ENCODE data around the gene MBD6. TPM values are rescaled to one million over a fixed set of nuclear protein-coding genes. Genes with fewer than 3 reads are reported as not detected.
"Not testable (repeated sequence)": the region's sequence is repeated elsewhere in the genome, so short reads cannot be mapped to it uniquely, and the experiment has no call there.

Gene MBD6
- polyA plus RNA-seq, 3 donors: 2.4 to 47.7 (median 2.6) TPM

DNA sequence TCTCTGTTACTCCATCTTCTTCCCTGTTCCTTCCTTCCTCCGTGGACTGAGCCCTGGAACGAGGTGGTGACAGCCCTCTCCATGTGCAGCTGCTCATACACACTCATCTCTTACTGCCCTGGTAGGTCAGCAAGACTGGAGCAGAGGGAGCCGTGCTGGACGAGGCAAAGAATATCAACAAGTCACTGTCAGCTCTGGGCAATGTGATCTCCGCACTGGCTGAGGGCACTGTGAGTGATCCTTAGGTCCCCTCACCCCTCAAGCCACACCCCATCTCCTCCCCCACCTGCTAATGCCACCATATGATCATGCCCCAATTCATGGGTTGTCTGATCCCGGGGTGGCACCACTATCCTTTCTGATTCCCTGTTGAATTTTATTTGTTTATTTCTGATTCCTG, 46.2 kb downstream of the MBD6 start:
- Histone ChIP-seq H3K27me3 (ENCODE audit: control insufficient read depth in 2 of 2, insufficient read depth in 2 of 2, low read length in 2 of 2) (no peaks in the 10 kb centered on the region), H3K9me3 (replicated peaks in 1 of 2; ENCODE audit: control insufficient read depth in 1 of 2, insufficient read depth in 1 of 2, low read length in 2 of 2) (no peaks in the 10 kb centered on the region), H3K27ac (ENCODE audit: low read depth in 1 of 2, low read length in 2 of 2) (no peak overlapping the region), H3K4me3 (replicated peaks in 1 of 3; ENCODE audit: low read depth in 2 of 3, low read length in 3 of 3) (no peak overlapping the region), H2AFZ (ENCODE audit: insufficient read depth, low read depth, low read length, poor library complexity, severe bottlenecking) (no peak overlapping the region), H3K9ac (ENCODE audit: insufficient read depth, low read length, poor library complexity, severe bottlenecking) (no peak overlapping the region), H3K36me3 (replicated peaks in 1 of 2; ENCODE audit: control insufficient read depth in 1 of 2, insufficient read depth in 2 of 2, low read length in 2 of 2) (no peaks in the 10 kb centered on the region), H3K79me2 (ENCODE audit: insufficient read depth, low read length) (no peaks in the 10 kb centered on the region), H3K4me1 (ENCODE audit: control insufficient read depth in 1 of 2, insufficient read depth in 2 of 2, low read length in 2 of 2) (no peaks in the 10 kb centered on the region), H4K20me1 (ENCODE audit: insufficient read depth, low read length) (no peaks in the 10 kb centered on the region), H3K4me2 (replicated peaks; ENCODE audit: extremely low read depth, low read length, poor library complexity, severe bottlenecking) (no peak overlapping the region)
- TF ChIP-seq, protein P1, sequence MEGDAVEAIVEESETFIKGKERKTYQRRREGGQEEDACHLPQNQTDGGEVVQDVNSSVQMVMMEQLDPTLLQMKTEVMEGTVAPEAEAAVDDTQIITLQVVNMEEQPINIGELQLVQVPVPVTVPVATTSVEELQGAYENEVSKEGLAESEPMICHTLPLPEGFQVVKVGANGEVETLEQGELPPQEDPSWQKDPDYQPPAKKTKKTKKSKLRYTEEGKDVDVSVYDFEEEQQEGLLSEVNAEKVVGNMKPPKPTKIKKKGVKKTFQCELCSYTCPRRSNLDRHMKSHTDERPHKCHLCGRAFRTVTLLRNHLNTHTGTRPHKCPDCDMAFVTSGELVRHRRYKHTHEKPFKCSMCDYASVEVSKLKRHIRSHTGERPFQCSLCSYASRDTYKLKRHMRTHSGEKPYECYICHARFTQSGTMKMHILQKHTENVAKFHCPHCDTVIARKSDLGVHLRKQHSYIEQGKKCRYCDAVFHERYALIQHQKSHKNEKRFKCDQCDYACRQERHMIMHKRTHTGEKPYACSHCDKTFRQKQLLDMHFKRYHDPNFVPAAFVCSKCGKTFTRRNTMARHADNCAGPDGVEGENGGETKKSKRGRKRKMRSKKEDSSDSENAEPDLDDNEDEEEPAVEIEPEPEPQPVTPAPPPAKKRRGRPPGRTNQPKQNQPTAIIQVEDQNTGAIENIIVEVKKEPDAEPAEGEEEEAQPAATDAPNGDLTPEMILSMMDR (IDR thresholded peaks at IDR 0.05): no peak
- peaks cover 7 to 15% (median 8%) of the 10 kb centered on the region in 3 donors for H3K27me3 Mint-ChIP-seq (ENCODE audit: low read depth in 3 of 3)
- intact Hi-C loops (cut with micrococcal nuclease): no loop called here
- peaks cover 0 to 1% (median 0%) of the 10 kb centered on the region in 7 donors for H3K9me3 Mint-ChIP-seq
- DNase-seq: no peak
- no peaks in the 10 kb centered on the region for H3K4me1 Mint-ChIP-seq
- no peak overlapping the region for H3K27ac Mint-ChIP-seq
- H3K4me3 Mint-ChIP-seq: no peak overlapping the region
- 65% methylated on average over 3 of the region's 6 CpGs for WGBS (ENCODE audit: insufficient coverage)
- H3K36me3 Mint-ChIP-seq: no peaks in the 10 kb centered on the region

DNA sequence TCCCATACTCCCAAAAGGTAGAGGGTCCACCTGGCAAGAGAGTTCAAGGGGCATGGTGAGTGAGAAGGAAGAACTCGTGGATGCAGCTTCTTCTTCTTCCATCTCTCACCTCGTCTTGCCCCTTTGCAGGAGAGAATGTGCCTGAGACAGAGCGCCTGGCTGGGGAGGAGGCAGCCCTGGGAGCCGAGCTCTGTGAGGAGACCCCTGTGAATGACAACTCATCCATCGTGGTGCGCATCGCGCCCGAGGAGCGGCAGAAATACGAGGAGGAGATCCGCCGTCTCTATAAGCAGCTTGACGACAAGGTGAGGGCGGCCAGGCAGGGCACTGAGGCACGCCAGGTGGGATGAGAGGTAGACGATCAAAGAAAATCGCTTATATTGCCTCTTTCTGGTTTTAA, 47.2 kb downstream of the MBD6 start:
- TF ChIP-seq, protein P1 (IDR thresholded peaks at IDR 0.05): no peak
- Histone ChIP-seq H3K27me3 (ENCODE audit: control insufficient read depth in 2 of 2, insufficient read depth in 2 of 2, low read length in 2 of 2) (no peaks in the 10 kb centered on the region), H3K9me3 (replicated peaks in 1 of 2; ENCODE audit: control insufficient read depth in 1 of 2, insufficient read depth in 1 of 2, low read length in 2 of 2) (no peaks in the 10 kb centered on the region), H3K36me3 (replicated peaks in 1 of 2; ENCODE audit: control insufficient read depth in 1 of 2, insufficient read depth in 2 of 2, low read length in 2 of 2) (no peaks in the 10 kb centered on the region), H3K4me3 (replicated peaks in 1 of 3; ENCODE audit: low read depth in 2 of 3, low read length in 3 of 3) (no peak overlapping the region), H3K79me2 (ENCODE audit: insufficient read depth, low read length) (no peaks in the 10 kb centered on the region), H3K4me2 (replicated peaks; ENCODE audit: extremely low read depth, low read length, poor library complexity, severe bottlenecking) (no peak overlapping the region), H3K27ac (ENCODE audit: low read depth in 1 of 2, low read length in 2 of 2) (no peak overlapping the region), H3K9ac (ENCODE audit: insufficient read depth, low read length, poor library complexity, severe bottlenecking) (no peak overlapping the region), H2AFZ (ENCODE audit: insufficient read depth, low read depth, low read length, poor library complexity, severe bottlenecking) (no peak overlapping the region), H3K4me1 (ENCODE audit: control insufficient read depth in 1 of 2, insufficient read depth in 2 of 2, low read length in 2 of 2) (no peaks in the 10 kb centered on the region), H4K20me1 (ENCODE audit: insufficient read depth, low read length) (no peaks in the 10 kb centered on the region)
- Mint-ChIP-seq H3K36me3 (no peaks in the 10 kb centered on the region), H3K4me1 (no peaks in the 10 kb centered on the region), H3K9me3 (no peaks in the 10 kb centered on the region), H3K27ac (no peak overlapping the region), H3K27me3 (ENCODE audit: low read depth in 3 of 3) (peaks cover 6 to 8% (median 7%) of the 10 kb centered on the region in 3 donors), H3K4me3 (no peak overlapping the region)
- intact Hi-C loops (cut with micrococcal nuclease): no loop called here
- no peak for DNase-seq
- 97% methylated on average over 8 of the region's 18 CpGs for WGBS (ENCODE audit: insufficient coverage)

DNA sequence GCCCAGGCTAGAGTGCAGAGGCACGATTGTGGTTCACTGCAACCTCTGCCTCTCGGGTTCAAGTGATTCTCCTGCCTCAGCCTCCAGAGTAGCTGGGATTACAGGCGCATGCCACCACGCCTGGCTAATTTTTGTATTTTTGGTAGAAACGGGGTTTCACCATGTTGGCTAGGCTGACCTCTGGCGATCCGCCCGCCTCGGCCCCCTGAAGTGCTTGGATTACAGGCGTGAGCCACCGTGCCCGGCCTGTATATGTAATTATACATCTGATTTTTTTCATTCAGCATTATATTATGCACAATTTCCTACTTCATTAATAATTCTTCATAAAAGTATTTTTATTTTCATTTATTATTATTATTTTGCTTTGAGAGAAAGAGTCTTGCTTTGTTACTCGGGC, 47.8 kb downstream of the MBD6 start:
- intact Hi-C loops (cut with micrococcal nuclease); H3K4me3 Mint-ChIP-seq; H4K20me1 ChIP-seq (ENCODE audit: insufficient read depth, low read length); H3K27ac Mint-ChIP-seq; H3K4me1 ChIP-seq (ENCODE audit: control insufficient read depth in 1 of 2, insufficient read depth in 2 of 2, low read length in 2 of 2); H3K79me2 ChIP-seq (ENCODE audit: insufficient read depth, low read length); DNase-seq; H3K4me1 Mint-ChIP-seq; H3K4me2 ChIP-seq (replicated peaks; ENCODE audit: extremely low read depth, low read length, poor library complexity, severe bottlenecking); H3K27ac ChIP-seq (ENCODE audit: low read depth in 1 of 2, low read length in 2 of 2); H3K27me3 ChIP-seq (ENCODE audit: control insufficient read depth in 2 of 2, insufficient read depth in 2 of 2, low read length in 2 of 2); H3K36me3 Mint-ChIP-seq; H3K9ac ChIP-seq (ENCODE audit: insufficient read depth, low read length, poor library complexity, severe bottlenecking); H3K9me3 Mint-ChIP-seq; H3K9me3 ChIP-seq (replicated peaks in 1 of 2; ENCODE audit: control insufficient read depth in 1 of 2, insufficient read depth in 1 of 2, low read length in 2 of 2); H3K4me3 ChIP-seq (replicated peaks in 1 of 3; ENCODE audit: low read depth in 2 of 3, low read length in 3 of 3); H3K36me3 ChIP-seq (replicated peaks in 1 of 2; ENCODE audit: control insufficient read depth in 1 of 2, insufficient read depth in 2 of 2, low read length in 2 of 2); H2AFZ ChIP-seq (ENCODE audit: insufficient read depth, low read depth, low read length, poor library complexity, severe bottlenecking): not testable (repeated sequence)
- WGBS (ENCODE audit: insufficient coverage): 97% methylated on average over 3 of the region's 13 CpGs
- H3K27me3 Mint-ChIP-seq (ENCODE audit: low read depth in 3 of 3): peaks cover 6 to 11% (median 10%) of the 10 kb centered on the region in 3 donors

All from CD14-positive monocyte (primary cell).